ENCODE data around the gene TICRR. TPM values are rescaled to one million over a fixed set of nuclear protein-coding genes. Genes with fewer than 3 reads are reported as not detected.

Gene TICRR
- total RNA-seq, 4 donors from 2014 or later = under 0.01 to 0.29 (median 0.06) TPM; not detected in 1

DNA sequence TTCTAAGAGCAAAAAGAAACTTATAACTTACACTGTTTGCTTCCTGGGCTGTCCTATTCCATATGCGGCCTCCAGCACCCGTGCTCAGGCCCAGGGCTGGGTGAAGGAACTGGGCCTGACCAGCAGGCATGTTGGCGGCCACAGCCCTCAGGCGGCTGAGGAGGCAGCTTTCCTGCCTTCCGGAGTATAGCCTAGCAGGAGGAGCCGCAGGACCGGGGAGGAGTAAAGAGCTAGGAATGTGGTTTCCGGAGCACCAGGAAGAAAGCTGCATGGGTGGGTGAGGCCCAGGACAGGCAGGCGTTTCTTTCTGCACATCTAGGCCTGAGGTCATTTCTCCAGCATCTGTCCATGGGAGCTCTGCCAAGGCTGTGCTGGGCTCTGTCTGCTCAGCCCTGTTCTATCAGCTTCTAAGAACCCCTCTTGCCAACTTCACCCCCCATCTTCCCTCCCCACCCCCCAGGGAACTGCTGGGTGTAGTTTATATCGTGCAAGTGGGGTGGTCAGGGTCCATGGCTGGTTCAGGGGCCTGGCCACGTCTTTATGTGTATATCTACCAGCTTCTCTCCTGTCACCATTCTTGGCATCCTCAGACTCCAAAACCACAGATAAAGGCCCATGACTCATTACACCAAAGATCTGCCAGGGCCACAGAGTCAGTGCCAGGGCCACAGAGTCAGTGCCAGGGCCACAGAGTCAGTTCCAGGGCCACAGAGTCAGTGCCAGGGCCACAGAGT, 87.8 kb downstream of the TICRR start:
- intact Hi-C loops (cut with DNase I) = no loop called here
- H3K4me1 ChIP-seq = peaks cover 22 to 31% (median 23%) of the 10 kb centered on the region in 4 donors
- DNase-seq (ENCODE audit: extremely low spot score) = no peak
- peak overlapping the region in 1 of 4 donors; percentile 21 for H3K4me3 ChIP-seq
- no peaks in the 10 kb centered on the region for H3K36me3 ChIP-seq
- 50% methylated on average over 7 of the region's 11 CpGs for WGBS
- no peaks in the 10 kb centered on the region for H3K27me3 ChIP-seq
- H3K9me3 ChIP-seq = no peaks in the 10 kb centered on the region
- TF ChIP-seq POLR2AphosphoS5 (IDR thresholded peaks at IDR 0.05) = peak in 1 of 2 donors; percentile 34
- TF ChIP-seq EP300 (IDR thresholded peaks at IDR 0.05) = no peak
- TF ChIP-seq POLR2A (IDR thresholded peaks at IDR 0.05; ENCODE audit: low read depth) = no peak
- H3K27ac ChIP-seq (replicated peaks in 1 of 4) = peak overlapping the region; percentile 39 to 69 (median 48)

GRCh38 chr15:89664441-89665350, 89.4 kb downstream of the TICRR start:
- Histone ChIP-seq H3K27me3 (no peaks in the 10 kb centered on the region), H3K4me3 (peak overlapping the region; percentile 54 to 62 (median 56)), H3K4me1 (peaks cover 22 to 31% (median 23%) of the 10 kb centered on the region in 4 donors), H3K27ac (replicated peaks in 1 of 4) (peak overlapping the region; percentile 88 to 91 (median 90)), H3K36me3 (no peaks in the 10 kb centered on the region), H3K9me3 (no peaks in the 10 kb centered on the region)
- no peak for DNase-seq (ENCODE audit: extremely low spot score)
- 82% methylated on average over 13 of the region's 13 CpGs for WGBS
- TF ChIP-seq POLR2A (IDR thresholded peaks at IDR 0.05; ENCODE audit: low read depth) (no peak), EP300 (IDR thresholded peaks at IDR 0.05) (no peak), POLR2AphosphoS5 (IDR thresholded peaks at IDR 0.05) (no peak)
- TF ChIP-seq, protein P1, sequence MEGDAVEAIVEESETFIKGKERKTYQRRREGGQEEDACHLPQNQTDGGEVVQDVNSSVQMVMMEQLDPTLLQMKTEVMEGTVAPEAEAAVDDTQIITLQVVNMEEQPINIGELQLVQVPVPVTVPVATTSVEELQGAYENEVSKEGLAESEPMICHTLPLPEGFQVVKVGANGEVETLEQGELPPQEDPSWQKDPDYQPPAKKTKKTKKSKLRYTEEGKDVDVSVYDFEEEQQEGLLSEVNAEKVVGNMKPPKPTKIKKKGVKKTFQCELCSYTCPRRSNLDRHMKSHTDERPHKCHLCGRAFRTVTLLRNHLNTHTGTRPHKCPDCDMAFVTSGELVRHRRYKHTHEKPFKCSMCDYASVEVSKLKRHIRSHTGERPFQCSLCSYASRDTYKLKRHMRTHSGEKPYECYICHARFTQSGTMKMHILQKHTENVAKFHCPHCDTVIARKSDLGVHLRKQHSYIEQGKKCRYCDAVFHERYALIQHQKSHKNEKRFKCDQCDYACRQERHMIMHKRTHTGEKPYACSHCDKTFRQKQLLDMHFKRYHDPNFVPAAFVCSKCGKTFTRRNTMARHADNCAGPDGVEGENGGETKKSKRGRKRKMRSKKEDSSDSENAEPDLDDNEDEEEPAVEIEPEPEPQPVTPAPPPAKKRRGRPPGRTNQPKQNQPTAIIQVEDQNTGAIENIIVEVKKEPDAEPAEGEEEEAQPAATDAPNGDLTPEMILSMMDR (IDR thresholded peaks at IDR 0.05) = no peak
- intact Hi-C loops (cut with DNase I) = no loop called here

GRCh38 chr15:89665449-89666181, 90.3 kb downstream of the TICRR start:
- Histone ChIP-seq H3K4me3 (peak overlapping the region; percentile 54 to 62 (median 56)), H3K4me1 (peaks cover 22 to 31% (median 23%) of the 10 kb centered on the region in 4 donors), H3K27ac (replicated peaks in 1 of 4) (peak overlapping the region; percentile 88 to 91 (median 90)), H3K36me3 (no peaks in the 10 kb centered on the region), H3K9me3 (no peaks in the 10 kb centered on the region), H3K27me3 (no peaks in the 10 kb centered on the region)
- intact Hi-C loops (cut with DNase I) = no loop called here
- DNase-seq (ENCODE audit: extremely low spot score) = no peak
- no peak for TF ChIP-seq EP300 (IDR thresholded peaks at IDR 0.05)
- peak; percentile 29 to 51 for TF ChIP-seq POLR2AphosphoS5 (IDR thresholded peaks at IDR 0.05)
- TF ChIP-seq, protein P1 (IDR thresholded peaks at IDR 0.05) = no peak
- TF ChIP-seq POLR2A (IDR thresholded peaks at IDR 0.05; ENCODE audit: low read depth) = no peak
- 1% methylated on average over 18 of the region's 72 CpGs for WGBS

GRCh38 chr15:89666184-89666857, 91.1 kb downstream of the TICRR start:
- DNase-seq (ENCODE audit: extremely low spot score) = no peak
- Histone ChIP-seq H3K9me3 (no peaks in the 10 kb centered on the region), H3K27ac (replicated peaks in 1 of 4) (peak overlapping the region; percentile 88 to 91 (median 90)), H3K27me3 (no peaks in the 10 kb centered on the region), H3K4me1 (peaks cover 22 to 31% (median 23%) of the 10 kb centered on the region in 4 donors), H3K36me3 (no peaks in the 10 kb centered on the region), H3K4me3 (peak overlapping the region; percentile 54 to 62 (median 56))
- intact Hi-C loops (cut with DNase I) = no loop called here
- TF ChIP-seq EP300 (IDR thresholded peaks at IDR 0.05) (no peak), POLR2A (IDR thresholded peaks at IDR 0.05; ENCODE audit: low read depth) (no peak), POLR2AphosphoS5 (IDR thresholded peaks at IDR 0.05) (no peak)
- TF ChIP-seq, protein P1 (IDR thresholded peaks at IDR 0.05) = no peak
- 94% methylated on average over 6 of the region's 8 CpGs for WGBS

Measured in esophagus muscularis mucosa (tissue), 4 donors.